ENCODE measurements around the gene MFAP2.

Gene MFAP2

GRCh38 chr1:17005365-17005740, 24.9 kb upstream of the MFAP2 start:
- DNase-seq: no peak

GRCh38 chr1:17004466-17005364, 24.3 kb upstream of the MFAP2 start:
- DNase-seq: no peak

DNA sequence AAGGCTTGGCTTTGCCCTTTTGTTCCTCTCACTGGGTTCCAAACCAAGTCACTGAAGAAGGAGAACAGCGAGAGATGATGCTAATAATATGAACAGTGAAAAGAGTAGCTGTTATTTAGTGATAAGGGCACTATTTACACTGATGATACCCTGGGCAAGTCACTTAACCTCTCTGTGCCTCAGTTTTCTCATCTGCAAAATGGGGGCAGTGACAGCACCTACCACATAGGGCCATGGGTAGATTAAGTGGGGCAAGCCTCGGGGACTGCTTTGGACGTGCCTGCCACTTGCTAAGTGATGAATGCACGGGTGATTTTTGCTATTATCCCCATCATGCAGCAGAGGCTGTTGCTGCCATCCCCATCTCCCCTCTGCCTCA, 22.1 kb upstream of the MFAP2 start:
- no peak for DNase-seq

DNA sequence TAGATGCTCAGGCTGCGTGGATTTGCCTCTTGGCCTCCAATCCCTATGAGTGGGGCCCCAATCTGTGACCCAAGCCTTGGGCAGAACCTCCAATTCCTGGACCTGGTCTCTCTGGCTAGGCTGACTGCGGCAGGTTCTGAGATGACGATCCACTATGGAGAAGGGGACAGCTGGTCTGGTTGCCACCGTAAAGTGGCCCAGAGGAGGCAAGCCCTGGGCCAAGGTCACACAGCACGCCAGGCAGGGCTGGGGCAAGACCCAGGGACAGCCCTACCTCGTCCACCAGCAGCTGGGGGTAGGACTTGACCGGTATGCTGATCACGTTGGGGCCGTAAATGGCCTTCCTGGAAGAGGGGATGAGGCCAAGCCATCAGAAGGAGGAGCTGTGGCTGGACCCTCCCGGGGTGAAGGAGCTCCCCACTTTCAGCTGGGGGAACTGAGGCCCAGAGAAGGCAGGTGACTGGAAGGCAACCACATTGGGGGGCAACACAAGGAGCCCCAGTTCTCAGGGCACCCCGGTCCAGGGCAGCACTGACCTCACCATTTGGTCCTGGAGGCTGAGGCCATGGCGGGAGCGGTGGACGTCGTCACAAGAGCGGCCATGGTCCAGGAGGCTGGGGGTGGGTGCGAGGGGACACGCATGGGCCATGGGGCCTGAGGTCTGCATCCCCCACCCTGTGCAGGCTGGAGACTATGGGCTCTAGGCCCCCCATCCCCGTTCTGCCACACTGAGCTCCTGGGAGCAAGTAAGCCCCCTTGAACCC, 21.5 kb upstream of the MFAP2 start:
- no peak for DNase-seq

GRCh38 chr1:16999863-17000262, 19.4 kb upstream of the MFAP2 start:
- no peak for DNase-seq

DNA sequence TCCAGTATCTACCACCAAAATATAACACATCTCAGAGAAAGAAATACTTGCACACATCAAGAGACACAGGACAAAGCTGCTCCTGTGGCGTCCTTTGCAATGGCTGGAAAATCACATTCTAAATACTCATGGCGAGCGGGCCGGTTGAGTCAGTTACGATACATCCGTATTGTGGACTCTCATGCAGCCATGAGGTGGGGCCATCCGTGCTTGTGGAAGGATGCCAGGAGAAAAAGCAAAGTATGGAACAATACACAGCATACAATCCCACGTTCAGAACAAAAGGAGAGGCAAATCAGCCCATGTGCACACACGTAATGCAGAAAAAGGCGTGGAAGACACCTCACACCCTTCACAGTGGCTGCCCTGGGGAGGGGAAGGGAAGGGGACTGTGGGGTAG, 18.2 kb upstream of the MFAP2 start:
- DNase-seq: no peak

- no peak for DNase-seq
Observed at GRCh38 chr1:16996845-16997244, 16.4 kb upstream of the MFAP2 start.

DNA sequence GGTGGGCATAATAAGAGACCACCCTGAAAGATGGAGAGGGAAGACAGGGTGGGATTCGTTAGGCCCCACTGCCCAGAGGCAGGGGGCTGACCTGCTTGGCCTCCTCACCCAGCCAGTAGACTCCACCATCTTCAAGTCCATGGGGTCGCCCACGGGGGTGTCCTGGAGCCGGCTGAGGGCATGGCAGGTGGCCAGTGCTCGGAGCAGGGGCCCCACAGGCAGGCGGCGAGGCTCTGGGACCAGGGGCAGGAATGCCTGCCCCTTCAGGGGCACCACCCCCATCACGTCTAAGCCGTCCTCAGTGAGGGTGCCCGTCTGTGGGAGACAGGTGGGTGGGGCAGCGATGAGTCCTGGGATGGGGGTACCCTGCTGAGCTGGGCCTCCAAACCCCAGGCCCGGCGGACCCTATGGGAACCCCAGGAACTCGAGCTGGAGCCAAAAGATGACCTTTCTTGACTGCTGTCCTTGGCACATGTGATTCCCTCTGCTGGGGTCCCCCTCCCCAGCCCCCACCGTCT, 13.2 kb upstream of the MFAP2 start:
- no peak for DNase-seq

- DNase-seq: no peak
Observed at GRCh38 chr1:16992675-16993074, 12.3 kb upstream of the MFAP2 start.

DNA sequence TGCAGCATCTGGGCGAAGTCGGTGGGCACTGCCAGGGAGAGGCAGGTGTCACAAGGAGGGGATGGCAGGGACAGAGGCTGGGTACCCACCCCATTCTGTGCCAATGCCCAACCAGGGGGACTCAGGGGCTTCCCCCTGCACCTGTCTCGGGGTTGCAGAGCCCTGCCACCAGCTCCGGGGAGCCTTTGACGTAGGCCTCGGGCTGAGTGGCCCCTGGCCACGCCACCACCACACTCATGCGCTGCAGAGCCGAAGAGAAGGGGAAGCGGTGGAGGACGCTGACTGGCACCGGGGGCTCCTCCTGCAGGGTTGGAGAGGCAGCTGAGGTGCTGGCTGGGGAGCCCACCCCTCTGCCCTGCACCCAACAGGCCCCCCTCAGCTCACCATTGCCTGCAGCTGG, 11.7 kb upstream of the MFAP2 start:
- DNase-seq: no peak

GRCh38 chr1:16991571-16991970, 11.2 kb upstream of the MFAP2 start:
- no peak for DNase-seq

DNA sequence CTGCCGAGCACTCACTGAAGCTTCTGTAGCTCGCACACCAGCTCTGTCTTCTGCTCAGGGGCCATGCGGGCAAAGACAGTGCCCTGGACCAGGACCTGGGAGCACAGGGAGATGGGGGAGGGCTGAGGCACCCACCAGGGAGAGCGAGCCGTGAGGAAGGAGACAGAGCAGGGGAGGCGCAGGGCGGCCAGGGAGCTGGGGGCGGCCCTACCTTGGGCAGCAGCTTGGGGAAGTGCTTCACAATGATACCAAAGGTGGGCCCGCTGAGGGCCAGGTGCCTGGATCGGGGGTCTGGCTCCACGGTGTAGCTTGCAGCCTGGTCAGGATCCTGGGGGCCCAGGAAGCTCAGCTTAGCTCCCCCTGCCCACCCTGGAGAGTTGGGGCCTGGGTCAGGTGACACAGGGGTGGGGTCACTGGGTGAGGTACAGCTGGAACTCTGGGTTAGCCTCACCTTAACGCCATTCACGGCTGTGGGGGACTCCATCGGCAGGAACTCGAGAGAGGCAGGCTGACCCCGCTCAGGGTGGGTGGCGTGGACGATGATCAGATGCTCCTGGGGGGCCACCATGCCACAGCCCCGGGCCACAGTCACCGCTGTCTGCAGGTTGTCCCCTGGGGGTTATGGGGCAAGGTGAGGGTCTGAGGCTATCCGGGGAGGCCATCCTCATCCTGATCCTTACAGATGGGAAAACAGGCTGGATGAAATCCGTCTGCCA, 9.4 kb upstream of the MFAP2 start:
- no peak for DNase-seq

- no peak for DNase-seq
Observed at GRCh38 chr1:16988210-16988609, 7.8 kb upstream of the MFAP2 start.

GRCh38 chr1:16986962-16987361, 6.5 kb upstream of the MFAP2 start:
- DNase-seq: no peak

DNA sequence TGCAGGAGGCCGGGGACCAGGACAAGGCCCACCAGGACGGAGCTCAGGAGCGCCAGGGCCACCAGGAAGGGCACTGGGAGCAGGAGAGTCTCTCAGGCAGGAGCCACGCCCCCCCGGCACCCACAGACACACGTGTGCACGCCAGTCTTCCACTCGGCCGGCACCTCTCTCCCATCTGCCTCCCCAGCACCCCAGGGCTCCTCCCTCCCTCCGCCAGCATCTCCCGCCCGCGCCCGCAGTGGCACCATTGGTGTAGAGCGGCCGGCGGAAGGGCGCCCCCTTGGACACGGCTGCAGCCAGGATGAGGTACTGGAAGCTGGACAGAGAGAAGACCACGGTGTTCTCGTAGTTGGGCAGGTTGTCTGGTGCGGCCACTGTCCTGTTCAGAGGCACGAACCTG, 6.1 kb upstream of the MFAP2 start:
- DNase-seq: no peak

DNA sequence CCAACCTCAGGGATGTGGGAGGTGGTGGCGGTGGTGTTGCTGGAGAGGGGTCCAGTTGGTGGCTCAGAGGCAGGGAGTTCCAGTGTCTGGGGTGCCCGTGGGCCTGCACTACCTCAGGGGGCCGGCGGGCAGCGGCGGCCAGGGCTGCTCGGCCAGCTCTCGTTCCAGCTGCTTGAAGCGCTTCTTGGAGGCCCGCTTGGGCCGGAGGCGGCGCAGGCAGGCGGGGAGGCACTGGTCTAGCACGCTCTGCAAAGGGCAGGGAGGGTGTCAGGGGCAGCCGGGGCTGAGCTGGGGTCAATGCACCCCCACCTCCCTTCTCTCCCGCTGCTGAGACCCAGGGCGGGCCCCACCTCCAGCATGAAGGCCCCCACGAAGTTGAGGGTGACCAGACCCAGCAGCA, 5.7 kb upstream of the MFAP2 start:
- DNase-seq: no peak

GRCh38 chr1:16984717-16985116, 4.3 kb upstream of the MFAP2 start:
- DNase-seq: no peak

- DNase-seq: no peak
Observed at GRCh38 chr1:16983649-16984048, 3.2 kb upstream of the MFAP2 start.

DNA sequence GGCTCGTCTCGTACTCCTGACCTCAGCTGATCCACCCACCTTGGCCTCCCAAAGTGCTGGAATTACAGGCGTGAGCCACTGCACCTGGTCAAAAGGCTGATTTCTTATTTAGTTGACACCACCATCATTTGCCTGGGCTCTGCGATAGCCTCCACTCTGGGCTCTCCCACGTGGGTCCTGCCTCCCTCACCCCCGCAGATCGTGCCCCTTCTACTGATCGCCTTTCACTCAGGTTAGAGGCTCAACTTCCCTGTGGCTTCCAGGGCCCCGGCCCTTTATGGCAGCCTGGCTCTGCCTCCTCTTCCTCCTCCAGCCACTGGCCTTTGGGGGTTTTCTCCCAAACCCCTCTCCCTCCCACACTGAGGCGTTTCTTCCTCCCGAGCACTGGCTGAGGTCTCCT, 2.5 kb upstream of the MFAP2 start:
- DNase-seq: no peak

GRCh38 chr1:16981269-16981849, 939 bp upstream of the MFAP2 start:
- DNase-seq: no peak

- DNase-seq: no peak
Observed at GRCh38 chr1:16979475-16980327, 719 bp downstream of the MFAP2 start.
